T-helper 2 cell treated with Interferon-gamma antibody and Interleukin-4, amounts not matched to agents 5 μg/mL and 100 μg/mL, for 36 hours (primary cell): ENCODE results near the gene BBS7.
A peak's percentile ranks its signal among the peaks of the same experiment; 100 is the strongest.

Experiments
- DNase-seq: peaks from one replicate; pipeline ENCODE4 v3.0.0; 2021; ENCODE audit warnings: low spot score
- H3K27ac Mint-ChIP-seq: one replicate; pipeline ENCODE4 v1.8.0; 2021; ENCODE audit warnings: mild to moderate bottlenecking, mixed read lengths
- H3K27me3 Mint-ChIP-seq: one replicate; pipeline ENCODE4 v1.8.0; 2021; ENCODE audit warnings: low read depth, mixed read lengths
- H3K36me3 Mint-ChIP-seq: one replicate; pipeline ENCODE4 v1.8.0; 2021; ENCODE audit warnings: low read depth, mixed read lengths
- H3K4me1 Mint-ChIP-seq: one replicate; pipeline ENCODE4 v1.8.0; 2021; ENCODE audit warnings: low read depth, mixed read lengths
- H3K4me3 Mint-ChIP-seq: one replicate; pipeline ENCODE4 v1.8.0; 2022; ENCODE audit warnings: mild to moderate bottlenecking, moderate library complexity, mixed read lengths
- H3K9me3 Mint-ChIP-seq: one replicate; pipeline ENCODE4 v1.8.0; 2021; ENCODE audit warnings: mixed read lengths

The BBS7 gene

GRCh38 chr4:121873604-121874003 is 3.3 kb upstream of the BBS7 start:
- H3K4me3 Mint-ChIP-seq = no peak overlapping the region
- peaks cover 48% of the 10 kb centered on the region for H3K27me3 Mint-ChIP-seq
- no peak for DNase-seq
- H3K9me3 Mint-ChIP-seq = no peaks in the 10 kb centered on the region
- no peak overlapping the region for H3K27ac Mint-ChIP-seq
- peaks cover 2% of the 10 kb centered on the region for H3K36me3 Mint-ChIP-seq
- H3K4me1 Mint-ChIP-seq = peaks cover 13% of the 10 kb centered on the region

- Mint-ChIP-seq H3K27ac (no peak overlapping the region), H3K9me3 (no peaks in the 10 kb centered on the region), H3K36me3 (peaks cover 22% of the 10 kb centered on the region), H3K27me3 (no peaks in the 10 kb centered on the region), H3K4me1 (peaks cover 2% of the 10 kb centered on the region), H3K4me3 (no peak overlapping the region)
- DNase-seq = no peak
Observed at GRCh38 chr4:121863799-121864198, 6.5 kb downstream of the BBS7 start.

- H3K27ac Mint-ChIP-seq = no peak overlapping the region
- no peaks in the 10 kb centered on the region for H3K4me1 Mint-ChIP-seq
- H3K36me3 Mint-ChIP-seq = peaks cover 8% of the 10 kb centered on the region
- no peak overlapping the region for H3K4me3 Mint-ChIP-seq
- H3K9me3 Mint-ChIP-seq = no peaks in the 10 kb centered on the region
- no peaks in the 10 kb centered on the region for H3K27me3 Mint-ChIP-seq
- no peak for DNase-seq
Observed at GRCh38 chr4:121861426-121861825, 8.8 kb downstream of the BBS7 start.

GRCh38 chr4:121860121-121860520 is 10.2 kb downstream of the BBS7 start:
- no peaks in the 10 kb centered on the region for H3K36me3 Mint-ChIP-seq
- no peak overlapping the region for H3K27ac Mint-ChIP-seq
- no peak for DNase-seq
- H3K4me1 Mint-ChIP-seq = no peaks in the 10 kb centered on the region
- H3K27me3 Mint-ChIP-seq = no peaks in the 10 kb centered on the region
- H3K9me3 Mint-ChIP-seq = no peaks in the 10 kb centered on the region
- no peak overlapping the region for H3K4me3 Mint-ChIP-seq

GRCh38 chr4:121851354-121851753 is 18.9 kb downstream of the BBS7 start:
- peaks cover 11% of the 10 kb centered on the region for H3K36me3 Mint-ChIP-seq
- H3K4me1 Mint-ChIP-seq = no peaks in the 10 kb centered on the region
- DNase-seq = no peak
- no peak overlapping the region for H3K27ac Mint-ChIP-seq
- no peaks in the 10 kb centered on the region for H3K27me3 Mint-ChIP-seq
- no peak overlapping the region for H3K4me3 Mint-ChIP-seq
- no peaks in the 10 kb centered on the region for H3K9me3 Mint-ChIP-seq

- H3K4me1 Mint-ChIP-seq = no peaks in the 10 kb centered on the region
- no peak overlapping the region for H3K4me3 Mint-ChIP-seq
- no peaks in the 10 kb centered on the region for H3K9me3 Mint-ChIP-seq
- H3K27ac Mint-ChIP-seq = no peak overlapping the region
- DNase-seq = no peak
- no peaks in the 10 kb centered on the region for H3K27me3 Mint-ChIP-seq
- peaks cover 14% of the 10 kb centered on the region for H3K36me3 Mint-ChIP-seq
Observed at GRCh38 chr4:121846662-121847061, 23.6 kb downstream of the BBS7 start.

GRCh38 chr4:121842862-121843261 is 27.4 kb downstream of the BBS7 start:
- Mint-ChIP-seq H3K4me3 (no peak overlapping the region), H3K27ac (no peak overlapping the region), H3K9me3 (no peaks in the 10 kb centered on the region), H3K4me1 (no peaks in the 10 kb centered on the region), H3K27me3 (no peaks in the 10 kb centered on the region), H3K36me3 (peaks cover 22% of the 10 kb centered on the region)
- DNase-seq = no peak

GRCh38 chr4:121838136-121838535 is 32.1 kb downstream of the BBS7 start:
- Mint-ChIP-seq H3K27me3 (no peaks in the 10 kb centered on the region), H3K9me3 (no peaks in the 10 kb centered on the region), H3K4me1 (no peaks in the 10 kb centered on the region), H3K36me3 (peaks cover 13% of the 10 kb centered on the region), H3K4me3 (no peak overlapping the region), H3K27ac (no peak overlapping the region)
- DNase-seq = no peak

- no peaks in the 10 kb centered on the region for H3K27me3 Mint-ChIP-seq
- peaks cover 2% of the 10 kb centered on the region for H3K4me1 Mint-ChIP-seq
- no peak overlapping the region for H3K27ac Mint-ChIP-seq
- no peak for DNase-seq
- no peaks in the 10 kb centered on the region for H3K9me3 Mint-ChIP-seq
- no peak overlapping the region for H3K4me3 Mint-ChIP-seq
- peaks cover 2% of the 10 kb centered on the region for H3K36me3 Mint-ChIP-seq
Observed at GRCh38 chr4:121829511-121829910, 40.8 kb downstream of the BBS7 start.

- Mint-ChIP-seq H3K4me3 (no peak overlapping the region), H3K9me3 (no peaks in the 10 kb centered on the region), H3K27ac (no peak overlapping the region), H3K36me3 (peaks cover 6% of the 10 kb centered on the region), H3K27me3 (no peaks in the 10 kb centered on the region), H3K4me1 (peaks cover 2% of the 10 kb centered on the region)
- DNase-seq = no peak
Observed at GRCh38 chr4:121827853-121828252, 42.4 kb downstream of the BBS7 start.

- Mint-ChIP-seq H3K4me3 (peak overlapping the region; percentile 32), H3K36me3 (peaks cover 30% of the 10 kb centered on the region), H3K27me3 (no peaks in the 10 kb centered on the region), H3K4me1 (peaks cover 17% of the 10 kb centered on the region), H3K27ac (no peak overlapping the region), H3K9me3 (no peaks in the 10 kb centered on the region)
- DNase-seq = no peak
Observed at GRCh38 chr4:121824950-121825349, 45.3 kb downstream of the BBS7 start.

GRCh38 chr4:121824171-121824527 is 46.1 kb downstream of the BBS7 start:
- peaks cover 36% of the 10 kb centered on the region for H3K36me3 Mint-ChIP-seq
- no peaks in the 10 kb centered on the region for H3K27me3 Mint-ChIP-seq
- peaks cover 22% of the 10 kb centered on the region for H3K4me1 Mint-ChIP-seq
- peak overlapping the region; percentile 98 for H3K27ac Mint-ChIP-seq
- no peaks in the 10 kb centered on the region for H3K9me3 Mint-ChIP-seq
- H3K4me3 Mint-ChIP-seq = peak overlapping the region; percentile 98
- DNase-seq = no peak

GRCh38 chr4:121823505-121824170 is 46.6 kb downstream of the BBS7 start, which contains the start of gene CCNA2:
Gene CCNA2, minus strand, starts transcription at chr4:121823883. Its CDS starts 255 bp downstream, at chr4:121823628.
- H3K4me3 Mint-ChIP-seq = peak within 1 kb of the TSS; percentile 98
- H3K36me3 Mint-ChIP-seq = peaks cover 40% of the 10 kb centered on the region
- peaks cover 26% of the 10 kb centered on the region for H3K4me1 Mint-ChIP-seq
- no peaks in the 10 kb centered on the region for H3K27me3 Mint-ChIP-seq
- peak within 1 kb of the TSS; percentile 98 for H3K27ac Mint-ChIP-seq
- peak; percentile 95 for DNase-seq
- H3K9me3 Mint-ChIP-seq = no peaks in the 10 kb centered on the region

- no peaks in the 10 kb centered on the region for H3K27me3 Mint-ChIP-seq
- peak overlapping the region; percentile 98 for H3K4me3 Mint-ChIP-seq
- H3K27ac Mint-ChIP-seq = peak overlapping the region; percentile 98
- H3K4me1 Mint-ChIP-seq = peaks cover 31% of the 10 kb centered on the region
- DNase-seq = peak; percentile 28
- H3K36me3 Mint-ChIP-seq = peaks cover 46% of the 10 kb centered on the region
- H3K9me3 Mint-ChIP-seq = no peaks in the 10 kb centered on the region
Observed at GRCh38 chr4:121822796-121823504, 47.3 kb downstream of the BBS7 start.
